VCaP (cell line): Measurements from ENCODE around the gene FASTK.
A peak's percentile ranks its signal among the peaks of the same experiment; 100 is the strongest.

Experiments
- H3K27ac ChIP-seq: fragments of 450-650 bp; 2 replicates; pipeline ENCODE4 v1.5.1; 2017
- CTCF ChIP-seq: fragments of 450-650 bp; conservative IDR thresholded peaks from 2 replicates; pipeline ENCODE4 v1.5.1; 2017; ENCODE audit warnings: mild to moderate bottlenecking, moderate library complexity

The FASTK gene

GRCh38 chr7:151063212-151063561, 17.4 kb downstream of the FASTK start:
- no peak overlapping the region for H3K27ac ChIP-seq
- no peak for TF ChIP-seq CTCF

DNA sequence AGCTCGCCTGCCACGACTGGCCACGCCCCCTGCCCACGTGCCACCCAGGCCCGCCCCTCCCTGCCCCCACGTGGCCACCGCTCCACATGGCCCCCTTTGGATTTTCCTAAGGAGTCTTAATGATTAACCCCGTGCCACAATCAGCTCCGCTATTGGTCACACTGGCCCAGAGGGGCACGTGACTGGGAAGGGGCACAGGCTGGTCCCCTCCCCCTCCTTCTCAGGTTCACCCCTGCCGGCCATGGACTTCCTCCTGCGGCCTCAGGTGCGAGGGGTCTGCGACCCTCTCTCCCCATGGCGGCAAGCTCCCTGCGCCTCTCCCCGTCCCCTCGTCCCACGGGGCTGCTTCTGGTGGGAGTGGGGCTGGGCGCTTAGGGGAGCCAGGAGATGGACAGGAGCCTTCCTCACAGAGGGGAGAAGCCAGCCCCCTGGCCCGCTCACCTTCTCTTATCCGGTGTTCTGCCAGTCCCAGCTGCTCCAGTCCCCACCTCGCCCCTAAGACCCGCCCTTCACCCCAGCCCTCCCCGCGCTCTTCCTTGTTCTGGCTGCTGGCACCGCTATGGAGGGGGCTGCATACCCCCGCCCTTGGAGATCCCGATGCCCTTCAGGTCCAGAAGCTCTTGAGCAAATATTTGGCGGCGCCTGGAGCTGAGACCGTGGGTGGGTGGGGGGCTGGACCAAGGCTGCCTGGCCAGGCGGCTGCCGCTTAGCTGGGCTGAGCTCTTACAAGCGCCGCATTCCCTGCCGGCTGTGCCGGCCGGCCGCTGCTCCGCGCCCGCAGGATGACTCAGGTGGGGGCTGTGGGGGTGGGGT, 18.0 kb downstream of the FASTK start:
- no peak overlapping the region for H3K27ac ChIP-seq
- no peak for TF ChIP-seq CTCF

GRCh38 chr7:151062111-151062398, 18.6 kb downstream of the FASTK start:
- H3K27ac ChIP-seq = no peak overlapping the region
- no peak for TF ChIP-seq CTCF

DNA sequence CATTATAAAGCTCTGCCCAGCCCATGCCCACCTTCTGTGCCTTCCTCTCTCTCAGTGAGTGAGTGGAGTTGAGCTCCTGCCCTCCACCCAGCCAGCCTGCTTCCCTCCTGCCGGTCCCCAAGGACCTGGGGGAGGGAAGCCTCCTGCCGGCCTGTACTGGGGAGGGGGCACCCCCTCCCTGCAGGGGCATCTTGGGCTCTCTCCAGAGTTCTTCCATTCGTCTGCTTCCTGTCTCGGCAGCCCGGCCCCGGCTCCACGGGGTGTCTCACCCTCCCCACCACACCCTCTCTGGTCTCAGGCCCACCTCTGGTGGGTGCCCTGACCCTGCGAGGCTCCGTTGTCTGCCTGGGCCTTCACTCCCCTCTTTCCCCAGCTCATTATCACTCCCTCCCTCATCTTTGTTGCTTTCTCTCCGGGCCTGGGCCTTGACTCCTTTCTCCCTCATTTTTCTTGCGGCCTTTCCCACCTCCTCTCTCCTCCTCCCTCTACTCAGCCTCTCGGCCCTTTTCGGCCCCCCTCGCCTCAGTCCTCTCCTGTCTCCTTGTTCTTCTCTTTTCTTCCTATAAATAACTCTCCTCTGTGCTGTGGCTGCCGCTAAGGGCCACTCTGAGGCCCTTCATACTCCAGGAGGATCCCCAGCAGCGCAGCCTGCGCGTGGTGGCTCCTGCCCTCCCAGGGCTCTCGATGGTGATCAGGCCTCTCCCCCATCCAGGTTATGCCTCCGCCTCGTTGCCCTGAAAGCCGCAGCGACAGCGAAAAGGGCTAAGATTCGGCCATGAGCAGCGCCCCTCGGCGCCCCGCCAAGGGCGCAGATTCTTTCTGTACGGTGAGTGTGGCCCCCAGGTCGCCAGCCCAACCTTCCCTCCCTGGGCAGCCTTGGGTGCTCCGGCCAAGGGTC, 19.1 kb downstream of the FASTK start:
- H3K27ac ChIP-seq = peak overlapping the region; percentile 92
- no peak for TF ChIP-seq CTCF

GRCh38 chr7:151060416-151061212, 20.0 kb downstream of the FASTK start:
- peak overlapping the region; percentile 92 for H3K27ac ChIP-seq
- no peak for TF ChIP-seq CTCF

- H3K27ac ChIP-seq = peak overlapping the region; percentile 92
Measured at GRCh38 chr7:151060113-151060415, 20.5 kb downstream of the FASTK start.

More at GRCh38 chr7:151060113-151060415, 20.5 kb downstream of the FASTK start:
- 0 out of 2 replicates have a peak, but pooled peaks have one; percentile 15 for TF ChIP-seq CTCF
